GM12801 (cell line): ENCODE data around the gene DNAH3.

ENCODE experiments used
- TF ChIP-seq, protein P1 (sequence below): IDR thresholded peaks from one replicate; pipeline ENCODE4 v1.5.1; 2011; ENCODE audit warnings: control low read depth; ENCODE audit not compliant: insufficient read length; ENCODE audit errors: extremely low read depth

DNAH3 gene

GRCh38 chr16:21164521-21165168 lies 14.0 kb upstream of the DNAH3 start:
- TF ChIP-seq, protein P1, sequence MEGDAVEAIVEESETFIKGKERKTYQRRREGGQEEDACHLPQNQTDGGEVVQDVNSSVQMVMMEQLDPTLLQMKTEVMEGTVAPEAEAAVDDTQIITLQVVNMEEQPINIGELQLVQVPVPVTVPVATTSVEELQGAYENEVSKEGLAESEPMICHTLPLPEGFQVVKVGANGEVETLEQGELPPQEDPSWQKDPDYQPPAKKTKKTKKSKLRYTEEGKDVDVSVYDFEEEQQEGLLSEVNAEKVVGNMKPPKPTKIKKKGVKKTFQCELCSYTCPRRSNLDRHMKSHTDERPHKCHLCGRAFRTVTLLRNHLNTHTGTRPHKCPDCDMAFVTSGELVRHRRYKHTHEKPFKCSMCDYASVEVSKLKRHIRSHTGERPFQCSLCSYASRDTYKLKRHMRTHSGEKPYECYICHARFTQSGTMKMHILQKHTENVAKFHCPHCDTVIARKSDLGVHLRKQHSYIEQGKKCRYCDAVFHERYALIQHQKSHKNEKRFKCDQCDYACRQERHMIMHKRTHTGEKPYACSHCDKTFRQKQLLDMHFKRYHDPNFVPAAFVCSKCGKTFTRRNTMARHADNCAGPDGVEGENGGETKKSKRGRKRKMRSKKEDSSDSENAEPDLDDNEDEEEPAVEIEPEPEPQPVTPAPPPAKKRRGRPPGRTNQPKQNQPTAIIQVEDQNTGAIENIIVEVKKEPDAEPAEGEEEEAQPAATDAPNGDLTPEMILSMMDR: no peak

DNA sequence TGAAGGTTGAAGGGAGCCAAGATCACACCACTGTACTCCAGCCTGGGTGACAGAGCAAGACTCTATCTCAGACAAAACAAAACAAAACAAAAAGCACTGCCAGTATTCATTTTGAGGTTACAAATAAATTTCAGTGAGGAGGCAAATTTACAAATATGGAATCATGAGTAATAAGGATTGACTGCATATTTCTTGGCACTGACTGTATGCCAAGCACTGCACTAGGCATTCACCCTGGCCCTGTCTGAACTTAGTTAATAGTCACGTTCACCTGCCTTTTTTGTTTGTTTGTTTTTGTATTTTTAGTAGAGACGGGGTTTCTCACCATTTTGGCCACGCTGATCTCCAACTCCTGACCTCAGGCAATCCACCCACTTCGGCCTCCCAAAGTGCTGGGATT lies 12.9 kb upstream of the DNAH3 start:
- TF ChIP-seq, protein P1: no peak

GRCh38 chr16:21162661-21163151 lies 12.1 kb upstream of the DNAH3 start:
- TF ChIP-seq, protein P1: no peak

GRCh38 chr16:21161211-21161610 lies 10.6 kb upstream of the DNAH3 start:
- TF ChIP-seq, protein P1: no peak

- TF ChIP-seq, protein P1: no peak
These were observed 9.6 kb upstream of the DNAH3 start for GRCh38 chr16:21160276-21160675.

- TF ChIP-seq, protein P1: no peak
These were observed 8.8 kb upstream of the DNAH3 start for GRCh38 chr16:21159281-21159951.

DNA sequence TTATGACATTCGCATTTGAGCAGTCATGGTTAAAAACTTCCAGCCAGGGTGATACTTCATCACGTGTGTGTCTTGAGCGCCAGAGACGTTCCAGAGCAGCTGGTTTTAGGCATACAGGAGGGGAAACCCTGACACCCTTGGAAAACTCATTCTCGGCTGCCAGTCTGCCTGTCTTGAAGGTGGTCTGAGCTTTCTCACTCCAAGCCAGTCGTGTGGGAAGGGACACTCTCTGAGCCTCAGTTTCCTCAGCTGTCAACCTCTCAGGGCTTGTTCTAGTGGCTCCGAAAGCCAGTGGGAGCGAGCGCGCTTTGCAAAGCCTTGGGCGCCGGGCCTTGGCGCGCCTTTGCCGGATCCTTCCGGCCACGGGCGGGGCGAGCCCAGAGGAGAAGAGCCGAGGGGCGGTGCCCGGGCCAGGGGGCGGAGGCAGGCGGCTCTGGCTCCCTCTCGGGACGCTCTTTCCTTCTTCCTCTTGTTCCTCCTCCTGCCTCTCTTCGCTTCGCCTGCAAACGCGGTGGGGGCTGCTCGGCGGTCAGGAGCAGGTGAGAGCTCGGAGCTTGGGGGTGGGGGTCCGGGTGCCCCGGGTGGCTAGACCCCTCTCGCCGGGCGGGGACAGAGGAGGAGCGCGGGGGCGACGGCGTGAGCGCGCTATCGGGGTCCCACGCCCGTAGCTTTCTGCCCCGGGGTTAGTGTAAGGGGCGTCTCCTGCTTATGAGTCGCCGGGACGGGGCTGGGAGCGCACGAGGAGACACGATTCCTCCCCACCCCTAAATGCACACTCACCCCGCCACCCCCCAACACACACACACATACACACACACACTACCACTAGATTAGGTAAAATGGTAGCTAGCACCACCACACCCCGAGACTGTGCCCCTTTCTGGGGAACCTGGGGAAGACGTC lies 7.8 kb upstream of the DNAH3 start, which contains the start of gene LDAF1:
TSS of gene LDAF1 (plus strand) at position 467 of the 903 bp plus-strand sequence. CDS start 2,509 bp downstream, outside the sequence.
- TF ChIP-seq, protein P1: no peak
